H1 (cell line): ENCODE measurements around the gene PFDN1. TPM values are rescaled to one million over a fixed set of nuclear protein-coding genes. Genes with fewer than 3 reads are reported as not detected.

Experiments
- CTCF ChIA-PET: fragments of 300-600 bp; sonication (Branson Sonifier 250); formaldehyde crosslinking; loops from one replicate; lab custom pipeline; 2021; ENCODE audit not compliant: partially characterized antibody; lab: Charles Lee
- POLR2A ChIA-PET: fragments of 300-600 bp; sonication (Branson Sonifier 250); formaldehyde crosslinking; loops from one replicate; lab custom pipeline; 2021; ENCODE audit warnings: inconsistent platforms; ENCODE audit not compliant: partially characterized antibody; lab: Charles Lee
- DNase-seq, 2 experiments: peaks; one replicate each; pipeline versions ENCODE4 v3.0.0 to v3.0.0-alpha.2; 2010 to 2022; ENCODE audit warnings: low spot score in 2 of 2, low read depth in 1 of 2, mixed read lengths in 1 of 2
- FAIRE-seq: peaks from 2 replicates; lab custom pipeline; 2011; peaks lifted over from hg19 to GRCh38; lab: Jason Lieb, UNC
- H2AFZ ChIP-seq: 2 replicates; pipeline ENCODE4 v1.8.1; 2012; ENCODE audit warnings: low read length, inconsistent platforms
- H2AK5ac ChIP-seq: 2 replicates; pipeline ENCODE4 v1.6.1; 2013; ENCODE audit warnings: low read depth, low read length
- H2BK120ac ChIP-seq: replicated peaks from 2 replicates; pipeline ENCODE3; 2013; ENCODE audit warnings: low read depth, low read length, inconsistent platforms
- H2BK12ac ChIP-seq: 2 replicates; pipeline ENCODE4 v1.6.1; 2013; ENCODE audit warnings: low read depth, low read length
- H2BK15ac ChIP-seq: 2 replicates; pipeline ENCODE4 v1.6.1; 2013; ENCODE audit warnings: low read length
- H2BK20ac ChIP-seq: 2 replicates; pipeline ENCODE4 v1.6.1; 2013; ENCODE audit warnings: low read length
- H2BK5ac ChIP-seq: 2 replicates; pipeline ENCODE4 v1.6.1; 2013; ENCODE audit warnings: low read depth, low read length
- H3K14ac ChIP-seq: 2 replicates; pipeline ENCODE4 v1.6.1; 2013; ENCODE audit warnings: inconsistent platforms; ENCODE audit not compliant: insufficient read length
- H3K18ac ChIP-seq: 2 replicates; pipeline ENCODE4 v1.6.1; 2013; ENCODE audit warnings: low read length; ENCODE audit errors: extremely low read depth
- H3K23ac ChIP-seq: 2 replicates; pipeline ENCODE4 v1.6.1; 2013; ENCODE audit warnings: inconsistent platforms; ENCODE audit not compliant: insufficient read length
- H3K23me2 ChIP-seq: 2 replicates; pipeline ENCODE4 v1.6.1; 2013; ENCODE audit warnings: low read depth, low read length
- H3K27ac ChIP-seq: 2 replicates; pipeline ENCODE4 v1.6.1; 2011; ENCODE audit warnings: low read depth, low read length, inconsistent platforms
- H3K27me3 ChIP-seq, 4 experiments: replicated peaks in 1 of 4; 1 replicate in 1 of 4; 2 replicates in 3 of 4; pipeline versions ENCODE4 v1.6.1 to v1.8.1; 2011 to 2013; ENCODE audit warnings: low read length in 3 of 4, mild to moderate bottlenecking in 3 of 4, inconsistent platforms in 2 of 4, mixed read lengths in 2 of 4, moderate library complexity in 1 of 4; ENCODE audit not compliant: control insufficient read depth in 3 of 4, insufficient read depth in 3 of 4; ENCODE audit errors: extremely low read depth in 1 of 4
- H3K36me3 ChIP-seq, 4 experiments: 2 replicates each; pipeline versions ENCODE4 v1.6.1 to v1.8.1; 2011 to 2013; ENCODE audit warnings: mild to moderate bottlenecking in 4 of 4, low read length in 3 of 4, moderate library complexity in 2 of 4, control low read depth in 1 of 4, inconsistent platforms in 1 of 4; ENCODE audit not compliant: insufficient read depth in 4 of 4, control insufficient read depth in 2 of 4
- H3K4ac ChIP-seq: replicated peaks from 2 replicates; pipeline ENCODE3; 2013; ENCODE audit warnings: low read length, low read depth, mixed read lengths, inconsistent platforms; ENCODE audit not compliant: insufficient read length
- H3K4me1 ChIP-seq, 4 experiments: replicated peaks in 1 of 4; 1 replicate in 1 of 4; 2 replicates in 3 of 4; pipeline versions ENCODE4 v1.6.1 to v1.8.1; 2011 to 2013; ENCODE audit warnings: low read length in 3 of 4, inconsistent platforms in 2 of 4, mixed read lengths in 1 of 4; ENCODE audit not compliant: insufficient read depth in 4 of 4, control insufficient read depth in 3 of 4
- H3K4me2 ChIP-seq, 2 experiments: 2 replicates each; pipeline versions ENCODE4 v1.6.1 to v1.8.1; 2011 to 2013; ENCODE audit warnings: low read depth in 2 of 2, low read length in 2 of 2, control low read depth in 1 of 2, inconsistent platforms in 1 of 2, mild to moderate bottlenecking in 1 of 2; ENCODE audit not compliant: insufficient read depth in 1 of 2
- H3K4me3 ChIP-seq, 4 experiments: fragments of 200-600, 300-600 bp in 1 of 4; sonication (generic), shearing (Covaris generic), sonication (Bioruptor Twin) in 1 of 4; 2 replicates each; pipeline versions ENCODE4 v1.5.1 to v1.8.1; 2011 to 2016; ENCODE audit warnings: low read length in 4 of 4, low read depth in 3 of 4, control low read depth in 2 of 4, inconsistent platforms in 2 of 4, mild to moderate bottlenecking in 2 of 4, mixed read lengths in 1 of 4, moderate library complexity in 1 of 4; ENCODE audit not compliant: insufficient read depth in 2 of 4; ENCODE audit errors: extremely low read depth in 1 of 4
- H3K56ac ChIP-seq: replicated peaks from 2 replicates; pipeline ENCODE3; 2013; ENCODE audit warnings: low read depth, mild to moderate bottlenecking, mixed read lengths, low read length, inconsistent platforms; ENCODE audit not compliant: insufficient read length
- H3K79me1 ChIP-seq: 2 replicates; pipeline ENCODE4 v1.6.1; 2013; ENCODE audit warnings: low read depth, low read length, control low read depth
- H3K79me2 ChIP-seq, 2 experiments: 2 replicates each; pipeline versions ENCODE4 v1.6.1 to v1.8.1; 2012 to 2013; ENCODE audit warnings: low read length in 2 of 2, mild to moderate bottlenecking in 2 of 2, inconsistent platforms in 1 of 2; ENCODE audit not compliant: insufficient read depth in 2 of 2, control insufficient read depth in 1 of 2
- H3K9ac ChIP-seq, 4 experiments: replicated peaks in 1 of 4; 1 replicate in 1 of 4; 2 replicates in 3 of 4; pipeline versions ENCODE4 v1.6.1 to v1.8.1; 2011 to 2013; ENCODE audit warnings: low read depth in 3 of 4, low read length in 3 of 4, control low read depth in 2 of 4, mild to moderate bottlenecking in 2 of 4, moderate library complexity in 2 of 4, inconsistent platforms in 1 of 4; ENCODE audit errors: extremely low read depth in 1 of 4
- H3K9me3 ChIP-seq, 2 experiments: 2 replicates each; pipeline versions ENCODE4 v1.6.1 to v1.8.1; 2012 to 2013; ENCODE audit warnings: mild to moderate bottlenecking in 2 of 2, moderate library complexity in 2 of 2, control low read depth in 1 of 2, inconsistent platforms in 1 of 2, low read depth in 1 of 2, low read length in 1 of 2, mixed read lengths in 1 of 2; ENCODE audit not compliant: insufficient read depth in 2 of 2
- H4K20me1 ChIP-seq, 2 experiments: replicated peaks in 1 of 2; 2 replicates each; pipeline versions ENCODE3 to v1.8.1; 2011 to 2013; ENCODE audit warnings: inconsistent platforms in 2 of 2, low read length in 2 of 2, mild to moderate bottlenecking in 1 of 2; ENCODE audit not compliant: insufficient read depth in 2 of 2, control insufficient read depth in 1 of 2
- H4K5ac ChIP-seq: 2 replicates; pipeline ENCODE4 v1.6.1; 2013; ENCODE audit warnings: low read length, low read depth, mixed read lengths, inconsistent platforms; ENCODE audit not compliant: insufficient read length
- H4K8ac ChIP-seq: 2 replicates; pipeline ENCODE4 v1.8.0; 2013; ENCODE audit warnings: mild to moderate bottlenecking, moderate library complexity, low read length, inconsistent platforms; ENCODE audit not compliant: insufficient read depth; ENCODE audit errors: extremely low read depth
- H4K91ac ChIP-seq: replicated peaks from 2 replicates; pipeline ENCODE3; 2013; ENCODE audit warnings: low read length, mixed read lengths, inconsistent platforms; ENCODE audit not compliant: insufficient read length
- BCL11A ChIP-seq, 2 experiments: IDR thresholded peaks; one replicate each; pipeline ENCODE4 v1.6.1; 2011; ENCODE audit warnings: low read depth in 2 of 2, low read length in 2 of 2, mild to moderate bottlenecking in 2 of 2
- CBX8 ChIP-seq: fragments of 300-800, 300-1000 bp; sonication (generic); IDR thresholded peaks from 2 replicates; pipeline ENCODE4 v1.7.1; 2016; ENCODE audit warnings: low read depth, low read length, borderline replicate concordance
- GABPA ChIP-seq: IDR thresholded peaks from 2 replicates; pipeline ENCODE4 v1.6.1; 2011; ENCODE audit warnings: mild to moderate bottlenecking, low read length, moderate library complexity, borderline replicate concordance; ENCODE audit not compliant: insufficient read depth
- HDAC6 ChIP-seq: IDR thresholded peaks from one replicate; pipeline ENCODE4 v1.7.1; 2012; ENCODE audit warnings: low read depth, mild to moderate bottlenecking, inconsistent platforms, low read length, moderate library complexity
- KDM4A ChIP-seq: IDR thresholded peaks from one replicate; pipeline ENCODE4 v1.7.1; 2012; ENCODE audit warnings: low read depth, mild to moderate bottlenecking, moderate library complexity, low read length, inconsistent platforms; ENCODE audit not compliant: severe bottlenecking
- KDM5A ChIP-seq: fragments of 200-600 bp; IDR thresholded peaks from 2 replicates; pipeline ENCODE4 v1.7.1; 2012; ENCODE audit warnings: mild to moderate bottlenecking, low read length, inconsistent platforms, mixed read lengths
- MAFK ChIP-seq: IDR thresholded peaks from 2 replicates; pipeline ENCODE4 v1.6.1; 2012; ENCODE audit warnings: low read depth, mild to moderate bottlenecking, improper control_type of control experiment, low read length
- RBBP5 ChIP-seq: IDR thresholded peaks from 2 replicates; pipeline ENCODE4 v1.7.1; 2012; ENCODE audit warnings: low read depth, mild to moderate bottlenecking, inconsistent platforms, low read length, moderate library complexity, borderline replicate concordance
- RNF2 ChIP-seq: fragments of 200-900, 300-1000 bp; sonication (generic); IDR thresholded peaks from 2 replicates; pipeline ENCODE4 v1.7.1; 2016; ENCODE audit warnings: borderline replicate concordance, low read depth, mild to moderate bottlenecking, antibody characterized with exemption, low read length; ENCODE audit not compliant: poor library complexity, severe bottlenecking; ENCODE audit errors: missing control alignments
- SIN3A ChIP-seq, 2 experiments: IDR thresholded peaks in 1 of 2; conservative IDR thresholded peaks in 1 of 2; 2 replicates each; pipeline ENCODE4 v1.6.1; 2011 to 2012; ENCODE audit warnings: low read length in 2 of 2, improper control_type of control experiment in 1 of 2, low read depth in 1 of 2, mild to moderate bottlenecking in 1 of 2
- SIX5 ChIP-seq: IDR thresholded peaks from 2 replicates; pipeline ENCODE4 v1.6.1; 2011; ENCODE audit warnings: mild to moderate bottlenecking, low read depth, low read length
- TAF1 ChIP-seq: IDR thresholded peaks from 2 replicates; pipeline ENCODE4 v1.6.1; 2011; ENCODE audit warnings: mild to moderate bottlenecking, low read depth, low read length
- WGBS, 2 experiments: shearing (Covaris generic) in 1 of 2; methylation state at CpG; one replicate each; pipeline versions ENCODE4 v1.1.6 to v1.1.7; 2013 to 2015; ENCODE audit warnings: low lambda C conversion rate in 2 of 2, mixed read lengths in 2 of 2, inconsistent platforms in 1 of 2, low coverage in 1 of 2, missing lambda C conversion rate in 1 of 2; ENCODE audit not compliant: insufficient replicate concordance in 2 of 2, insufficient coverage in 1 of 2, insufficient read length in 1 of 2; ENCODE audit errors: extremely low coverage in 1 of 2, missing lambda C conversion rate in 1 of 2; 5-methylcytosine and 5-hydroxymethylcytosine counted together
- polyA plus RNA-seq, 7 experiments: library from polyadenylated mRNA; depleted of rRNA in 3 of 7; stranded (reverse) in 5 of 7; unstranded in 2 of 7; fragments of >200 nt in 5 of 7; fragments of 200-250 nt in 2 of 7; gene quantifications; 1 replicate in 5 of 7; 2 replicates in 1 of 7; 4 replicates in 1 of 7; pipeline versions ENCODE4 v1.2.1 to v1.2.3, GENCODE V29; 2011 to 2013; ENCODE audit warnings: missing spikeins in 2 of 7, mixed read lengths in 2 of 7
- total RNA-seq: library from RNA; stranded (reverse); fragmentation: NEBNext Ultra II Directional; extraction: Animal tissue kit (Norgen Biotek cat#: 25700); gene quantifications from 2 replicates; pipeline ENCODE4 v1.2.1, GENCODE V29; 2021

PFDN1 gene
- total and polyA plus RNA-seq, 2 of the 8 experiments (the other 6 are each of a cell fraction or from before 2014, with no cell fraction given) = 53.0 to 89.6 TPM

- no peak overlapping the region for H2BK15ac ChIP-seq
- H3K18ac ChIP-seq = no peak overlapping the region
- no peak overlapping the region for H2AFZ ChIP-seq
- H2BK12ac ChIP-seq = no peak overlapping the region
- FAIRE-seq = no peak
- H3K79me2 ChIP-seq = no peaks in the 10 kb centered on the region
- no peak overlapping the region for H3K56ac ChIP-seq
- H3K4ac ChIP-seq = no peak overlapping the region
- H3K4me2 ChIP-seq = no peak overlapping the region
- H3K27me3 ChIP-seq = no peaks in the 10 kb centered on the region
- H3K14ac ChIP-seq = no peak overlapping the region
- H2BK120ac ChIP-seq = no peak overlapping the region
- DNase-seq = no peak
- H4K20me1 ChIP-seq = no peaks in the 10 kb centered on the region
- peaks cover 0 to 5% (median 4%) of the 10 kb centered on the region in 4 experiments; a peak in 5 of 7 replicates for H3K4me1 ChIP-seq
- ChIA-PET CTCF (no interaction called here), POLR2A (no interaction called here)
- H3K23me2 ChIP-seq = no peaks in the 10 kb centered on the region; the same call in 1 of the 2 replicates
- H2AK5ac ChIP-seq = no peak overlapping the region
- H3K79me1 ChIP-seq = no peaks in the 10 kb centered on the region
- no peaks in the 10 kb centered on the region for H3K9me3 ChIP-seq
- no peak overlapping the region for H3K23ac ChIP-seq
- 75% methylated on average over 4 of the region's 4 CpGs; no CpG with 5 or more reads in 1 of the 2 experiments for WGBS, 2 experiments
- no peak overlapping the region for H4K5ac ChIP-seq
- no peak overlapping the region for H2BK20ac ChIP-seq
- no peak overlapping the region for H4K91ac ChIP-seq
- no peak overlapping the region for H3K4me3 ChIP-seq
- no peak overlapping the region for H2BK5ac ChIP-seq
- no peaks in the 10 kb centered on the region for H3K36me3 ChIP-seq
- H3K9ac ChIP-seq = no peak overlapping the region
- H3K27ac ChIP-seq = no peak overlapping the region
- no peak overlapping the region for H4K8ac ChIP-seq
- no peak for TF ChIP-seq SIX5
- no peak for TF ChIP-seq KDM4A
- TF ChIP-seq SIN3A (conservative IDR thresholded peaks at IDR 0.05 in 1 of 2, IDR thresholded peaks at IDR 0.05 in 1 of 2; ENCODE audit: low read depth in 1 of 2, low read length in 2 of 2) = no peak
- no peak for TF ChIP-seq MAFK
- no peak for TF ChIP-seq BCL11A (IDR thresholded peaks at IDR 0.05; ENCODE audit: low read depth in 2 of 2, low read length in 2 of 2)
- TF ChIP-seq TAF1 = no peak
- TF ChIP-seq RBBP5 = no peak
- no peak for TF ChIP-seq HDAC6
- no peak for TF ChIP-seq GABPA
- TF ChIP-seq CBX8 = no peak
- no peak for TF ChIP-seq KDM5A
- no peak for TF ChIP-seq RNF2
Measured at GRCh38 chr5:140202078-140202477, 100.8 kb downstream of the PFDN1 start.
